ENCODE measurements around the gene CDHR1. TPM values are rescaled to one million over a fixed set of nuclear protein-coding genes. Genes with fewer than 3 reads are reported as not detected.

The CDHR1 gene
- total and polyA plus RNA-seq, 11 donors = 0.07 to 1.3 (median 0.35) TPM; not detected in 1

DNA sequence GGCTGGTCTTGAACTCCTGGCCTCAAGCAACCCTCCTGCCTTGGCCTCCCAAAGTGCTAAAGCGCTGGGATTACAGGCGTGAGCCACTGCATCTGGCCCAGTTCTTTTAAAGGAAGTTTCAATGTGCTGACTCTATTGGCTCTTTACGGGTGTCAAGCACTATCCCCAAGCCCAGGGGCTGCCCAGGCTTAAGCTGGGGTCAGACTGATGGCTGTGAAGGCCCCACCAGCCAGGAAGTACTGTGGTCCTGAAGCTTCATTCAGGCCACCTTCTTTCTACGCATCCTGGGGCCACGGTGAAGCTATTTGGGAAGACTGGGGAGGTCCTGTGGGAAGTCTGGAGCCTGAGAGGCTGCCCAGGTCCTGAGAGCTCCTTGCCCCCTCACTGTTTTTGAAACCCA, 12.7 kb upstream of the CDHR1 start:
- peaks cover 0 to 12% (median 0%) of the 10 kb centered on the region in 12 donors for H3K4me1 ChIP-seq
- WGBS, 4 donors = 81 to 97% (median 87%) methylated on average over 5 of the region's 5 CpGs
- no peak for TF ChIP-seq POLR2A (IDR thresholded peaks at IDR 0.05)
- TF ChIP-seq, protein P1, sequence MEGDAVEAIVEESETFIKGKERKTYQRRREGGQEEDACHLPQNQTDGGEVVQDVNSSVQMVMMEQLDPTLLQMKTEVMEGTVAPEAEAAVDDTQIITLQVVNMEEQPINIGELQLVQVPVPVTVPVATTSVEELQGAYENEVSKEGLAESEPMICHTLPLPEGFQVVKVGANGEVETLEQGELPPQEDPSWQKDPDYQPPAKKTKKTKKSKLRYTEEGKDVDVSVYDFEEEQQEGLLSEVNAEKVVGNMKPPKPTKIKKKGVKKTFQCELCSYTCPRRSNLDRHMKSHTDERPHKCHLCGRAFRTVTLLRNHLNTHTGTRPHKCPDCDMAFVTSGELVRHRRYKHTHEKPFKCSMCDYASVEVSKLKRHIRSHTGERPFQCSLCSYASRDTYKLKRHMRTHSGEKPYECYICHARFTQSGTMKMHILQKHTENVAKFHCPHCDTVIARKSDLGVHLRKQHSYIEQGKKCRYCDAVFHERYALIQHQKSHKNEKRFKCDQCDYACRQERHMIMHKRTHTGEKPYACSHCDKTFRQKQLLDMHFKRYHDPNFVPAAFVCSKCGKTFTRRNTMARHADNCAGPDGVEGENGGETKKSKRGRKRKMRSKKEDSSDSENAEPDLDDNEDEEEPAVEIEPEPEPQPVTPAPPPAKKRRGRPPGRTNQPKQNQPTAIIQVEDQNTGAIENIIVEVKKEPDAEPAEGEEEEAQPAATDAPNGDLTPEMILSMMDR (IDR thresholded peaks at IDR 0.05) = no peak
- H3K27me3 ChIP-seq = peaks cover 0 to 6% (median 0%) of the 10 kb centered on the region in 9 donors
- intact Hi-C loops (cut with DNase I) = no loop called here
- no peaks in the 10 kb centered on the region for H3K36me3 ChIP-seq
- no peaks in the 10 kb centered on the region for H3K9me3 ChIP-seq
- DNase-seq = no peak
- H3K27ac ChIP-seq = no peak overlapping the region
- H3K4me3 ChIP-seq = no peak overlapping the region
- no peak for ATAC-seq

- H3K9me3 ChIP-seq = no peaks in the 10 kb centered on the region
- no peak overlapping the region for H3K27ac ChIP-seq
- TF ChIP-seq, protein P1 (IDR thresholded peaks at IDR 0.05) = no peak
- TF ChIP-seq POLR2A (IDR thresholded peaks at IDR 0.05) = no peak
- intact Hi-C loops (cut with DNase I) = no loop called here
- peaks cover 0 to 6% (median 0%) of the 10 kb centered on the region in 9 donors for H3K27me3 ChIP-seq
- DNase-seq (no peak), ATAC-seq (no peak)
- WGBS, 4 donors = 67 to 83% (median 77%) methylated on average over 4 of the region's 4 CpGs
- H3K4me1 ChIP-seq = no peaks in the 10 kb centered on the region
- no peak overlapping the region for H3K4me3 ChIP-seq
- no peaks in the 10 kb centered on the region for H3K36me3 ChIP-seq
Observed at GRCh38 chr10:84184517-84184916, 9.8 kb upstream of the CDHR1 start.

GRCh38 chr10:84185526-84186175, 8.7 kb upstream of the CDHR1 start:
- H3K4me1 ChIP-seq = no peaks in the 10 kb centered on the region
- H3K27me3 ChIP-seq = peaks cover 0 to 6% (median 0%) of the 10 kb centered on the region in 9 donors
- ATAC-seq (no peak), DNase-seq (no peak)
- H3K36me3 ChIP-seq = no peaks in the 10 kb centered on the region
- intact Hi-C loops (cut with DNase I) = no loop called here
- no peaks in the 10 kb centered on the region for H3K9me3 ChIP-seq
- no peak overlapping the region for H3K4me3 ChIP-seq
- no peak overlapping the region for H3K27ac ChIP-seq
- no peak for TF ChIP-seq POLR2A (IDR thresholded peaks at IDR 0.05)
- TF ChIP-seq, protein P1 (IDR thresholded peaks at IDR 0.05) = no peak
- WGBS, 4 donors = 56 to 80% (median 59%) methylated on average over 10 to 11 of the region's 11 CpGs

DNA sequence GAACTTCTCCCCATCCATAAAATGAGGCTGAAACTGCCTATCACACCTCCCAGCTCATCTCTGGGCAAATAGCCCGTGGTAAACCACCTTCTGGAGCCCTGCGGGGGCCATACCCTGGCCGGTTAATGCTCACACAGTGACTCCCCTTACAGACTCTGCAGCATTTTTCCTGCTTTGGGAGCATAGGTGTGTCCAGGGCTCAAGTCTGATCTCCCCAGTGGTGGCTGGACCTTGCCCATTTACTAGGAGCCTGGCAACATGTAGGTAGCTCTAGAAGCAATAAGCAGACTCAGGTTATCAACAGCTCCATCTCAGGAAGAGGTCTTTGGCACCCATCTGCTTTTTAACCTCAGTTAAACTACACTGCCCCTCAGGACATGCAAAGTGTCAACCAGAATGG, 5.5 kb upstream of the CDHR1 start:
- Histone ChIP-seq H3K4me3 (no peak overlapping the region), H3K27me3 (peaks cover 0 to 27% (median 7%) of the 10 kb centered on the region in 9 donors), H3K36me3 (no peaks in the 10 kb centered on the region), H3K9me3 (no peaks in the 10 kb centered on the region), H3K27ac (no peak overlapping the region), H3K4me1 (peaks cover 0 to under 1% (median 0%) of the 10 kb centered on the region in 12 donors)
- TF ChIP-seq, protein P1 (IDR thresholded peaks at IDR 0.05) = no peak
- no peak for TF ChIP-seq POLR2A (IDR thresholded peaks at IDR 0.05)
- DNase-seq (no peak), ATAC-seq (no peak)
- 63 to 73% (median 68%) methylated on average over 3 of the region's 3 CpGs for WGBS, 4 donors
- intact Hi-C loops (cut with DNase I) = no loop called here

Measured in heart left ventricle (tissue), 16 donors.